GM18870 (cell line): ENCODE results near the gene SERTAD1.

ENCODE experiments used
- ATAC-seq: cut with Tn5 transposase; IDR thresholded peaks from one replicate; pipeline ENCODE4 v1.9.1; 2021; ENCODE audit warnings: moderate library complexity; ENCODE audit not compliant: unreplicated experiment

The SERTAD1 gene

DNA sequence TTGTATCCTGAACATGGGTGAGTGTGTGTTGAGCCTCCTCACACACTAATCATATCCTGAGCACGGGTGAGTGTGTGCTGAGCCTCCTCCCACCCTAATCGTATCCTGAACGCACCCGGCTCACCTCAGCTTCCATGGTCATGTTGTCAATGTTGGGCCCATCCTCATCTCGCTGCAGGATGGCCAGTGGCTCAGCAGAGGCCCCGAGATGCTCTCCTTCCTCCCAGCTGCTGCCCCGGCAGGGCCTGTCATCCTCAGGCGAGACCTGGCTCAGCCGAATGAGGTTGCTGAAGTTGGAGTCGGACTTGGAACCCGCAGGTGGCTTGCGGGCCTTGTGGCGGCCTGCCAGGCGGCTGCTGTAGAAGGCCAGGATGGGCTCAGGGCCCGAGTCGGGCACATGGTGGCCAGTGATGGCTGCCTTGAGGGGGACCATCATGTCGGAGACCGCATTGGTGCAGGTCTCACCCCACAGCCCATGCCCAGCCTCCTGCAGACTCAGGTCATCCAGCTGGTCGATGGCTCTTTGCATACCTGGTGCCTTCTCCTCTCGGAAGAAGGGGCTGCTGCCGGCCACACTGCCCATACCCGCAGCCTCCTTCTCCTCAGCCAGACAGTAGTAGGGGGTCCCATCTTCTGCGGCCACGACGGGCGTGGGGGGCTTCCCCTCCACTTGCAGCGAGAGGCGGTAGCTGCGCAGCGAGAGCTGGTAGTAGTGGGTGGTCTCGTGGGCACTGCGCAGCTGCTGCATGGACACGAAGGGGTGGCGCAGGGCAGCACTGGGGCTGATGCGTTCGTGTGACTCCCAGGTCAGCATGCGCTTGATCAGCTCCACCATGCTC, 45.4 kb downstream of the SERTAD1 start:
- no peak for ATAC-seq

DNA sequence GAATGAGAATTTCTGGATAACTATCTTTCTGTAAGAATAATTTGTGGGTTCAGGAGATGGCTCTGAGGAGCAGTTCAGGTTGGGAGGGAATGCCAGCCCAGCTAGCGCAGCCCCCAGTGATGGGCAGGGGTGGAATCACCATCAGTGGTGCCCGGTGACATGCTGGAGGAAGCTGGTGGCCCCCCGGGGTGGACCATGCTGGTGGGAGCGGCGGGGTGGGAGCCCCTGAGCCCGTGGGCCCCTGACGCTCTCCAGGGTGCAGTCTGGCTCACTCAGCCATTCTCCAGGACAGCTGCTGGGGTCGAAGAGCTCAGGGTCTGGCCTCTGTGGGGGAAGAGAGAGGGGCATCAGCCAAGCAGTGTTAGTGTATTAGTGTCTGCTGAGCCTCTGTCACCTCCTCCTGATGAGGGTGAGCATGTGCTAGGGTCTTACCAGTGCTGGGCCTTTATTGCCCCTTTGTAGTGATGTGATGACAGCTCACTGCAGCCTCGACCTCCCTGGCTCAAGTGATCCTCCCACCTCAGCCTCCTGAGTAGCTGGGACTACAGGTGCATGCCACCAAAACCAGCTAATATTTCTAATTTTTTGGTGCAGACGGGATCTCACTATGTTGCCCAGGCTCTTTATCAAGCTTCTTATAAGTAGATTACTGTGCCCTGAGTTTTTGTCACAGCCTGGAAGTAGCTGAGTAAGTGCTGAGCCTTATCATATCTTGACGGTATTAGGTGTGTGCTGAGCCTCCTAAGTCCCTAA, 46.2 kb downstream of the SERTAD1 start:
- no peak for ATAC-seq

DNA sequence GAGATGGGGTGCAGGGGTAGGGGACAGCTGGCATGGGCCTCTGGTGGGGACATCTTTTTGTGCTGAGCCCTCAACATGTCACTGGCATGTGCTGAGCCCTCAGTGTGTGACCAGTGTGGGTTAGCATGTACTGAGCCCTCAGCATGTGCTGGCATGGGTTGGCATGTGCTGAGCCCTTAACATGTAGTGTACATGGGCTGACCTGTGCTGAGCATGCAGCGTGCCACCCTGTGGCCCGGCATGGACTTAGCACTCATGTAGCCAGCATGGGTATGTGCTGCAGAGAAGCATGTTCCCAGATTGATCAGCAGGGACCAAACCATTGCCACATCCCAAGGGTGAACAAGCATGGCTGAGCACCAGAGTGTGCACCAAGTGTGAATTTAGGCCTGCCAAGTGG, 47.3 kb downstream of the SERTAD1 start:
- ATAC-seq, result no peak

DNA sequence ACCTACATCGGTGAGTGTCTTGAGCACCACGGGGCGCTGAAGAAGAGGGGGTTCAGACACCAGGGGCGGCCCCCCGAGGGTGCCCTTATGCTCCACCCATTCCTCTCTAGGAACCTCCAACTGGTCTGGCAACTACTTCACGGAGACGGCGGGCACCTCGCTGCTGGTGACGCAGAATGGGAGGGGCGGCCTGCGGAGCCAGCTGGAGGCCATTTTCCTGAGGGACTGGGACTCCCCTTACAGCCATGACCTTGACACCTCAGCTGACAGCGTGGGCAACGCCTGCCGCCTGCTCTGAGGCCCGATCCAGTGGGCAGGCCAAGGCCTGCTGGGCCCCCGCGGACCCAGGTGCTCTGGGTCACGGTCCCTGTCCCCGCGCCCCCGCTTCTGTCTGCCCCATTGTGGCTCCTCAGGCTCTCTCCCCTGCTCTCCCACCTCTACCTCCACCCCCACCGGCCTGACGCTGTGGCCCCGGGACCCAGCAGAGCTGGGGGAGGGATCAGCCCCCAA, 47.9 kb downstream of the SERTAD1 start:
- ATAC-seq, result no peak

DNA sequence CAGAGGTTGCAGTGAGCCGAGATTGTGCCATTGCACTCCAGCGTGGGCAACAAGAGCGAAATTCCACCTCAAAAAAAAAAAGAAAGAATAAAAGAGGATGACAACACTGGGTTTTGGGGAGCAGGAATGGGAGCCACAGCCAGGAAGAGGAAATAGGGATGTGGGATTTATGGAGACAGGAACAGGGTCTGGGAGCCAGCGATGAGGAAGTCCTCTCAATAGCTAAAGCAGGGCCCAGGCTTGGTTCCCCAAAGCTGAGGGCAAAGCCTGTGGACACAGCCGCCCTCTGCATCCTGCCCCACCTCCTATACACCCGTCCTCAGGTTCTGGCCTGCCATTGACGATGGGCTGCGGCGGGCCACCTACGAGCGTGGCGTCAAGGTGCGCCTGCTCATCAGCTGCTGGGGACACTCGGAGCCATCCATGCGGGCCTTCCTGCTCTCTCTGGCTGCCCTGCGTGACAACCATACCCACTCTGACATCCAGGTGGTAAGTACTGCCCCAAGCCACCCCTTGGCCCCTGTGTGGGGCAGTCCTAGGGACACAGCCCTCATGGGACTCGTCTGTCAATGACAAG, 49.4 kb downstream of the SERTAD1 start:
- no peak for ATAC-seq

DNA sequence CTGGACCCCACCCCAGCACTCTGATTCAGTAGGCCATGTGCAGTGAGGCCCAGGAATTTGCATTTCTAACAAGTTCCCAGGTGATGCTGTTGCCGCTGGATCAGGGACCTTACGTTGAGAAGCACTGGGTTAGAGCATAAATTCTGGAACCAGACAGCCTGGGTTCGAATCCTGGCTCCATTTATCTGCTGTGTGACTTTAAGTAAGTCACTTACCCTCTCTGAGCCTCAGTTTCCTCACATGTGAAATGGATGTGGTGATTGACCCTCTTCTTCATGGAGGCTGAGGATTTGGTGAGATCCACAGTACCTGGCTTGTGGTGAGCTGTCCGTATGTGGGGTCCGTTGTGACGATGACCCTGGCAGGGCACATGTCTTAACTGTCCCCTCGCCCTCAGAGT, 51.7 kb downstream of the SERTAD1 start:
- ATAC-seq, result no peak

DNA sequence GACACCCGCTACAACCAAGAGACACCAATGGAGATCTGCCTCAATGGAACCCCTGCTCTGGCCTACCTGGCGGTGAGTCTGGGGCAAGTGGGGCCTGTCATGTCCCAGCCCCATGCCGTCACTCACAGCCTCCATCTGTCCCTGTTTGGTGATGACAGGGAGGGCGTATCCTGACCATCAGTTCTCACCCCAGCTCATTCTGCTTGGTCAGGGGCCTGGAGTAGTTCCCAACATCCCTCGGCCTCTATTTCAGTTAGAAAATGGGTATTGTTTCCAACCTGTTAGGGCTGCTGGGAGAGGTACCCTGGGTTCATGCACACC, 54.0 kb downstream of the SERTAD1 start:
- no peak for ATAC-seq
